RWPE1 (cell line): Measurements from ENCODE around the gene PRR18.

Source experiments
- CTCF ChIA-PET: fragments of 350-600 bp; sonication (Branson Sonifier 250); formaldehyde crosslinking; extraction: SDS; loops from one replicate; lab custom pipeline; 2021; lab: Yijun Ruan, JAX
- POLR2A ChIA-PET: fragments of 400-600 bp; formaldehyde crosslinking; extraction: SDS; loops from one replicate; lab custom pipeline; 2020; ENCODE audit warnings: antibody characterized with exemption; ENCODE audit not compliant: low non-redundant PET; lab: Yijun Ruan, JAX
- DNase-seq: peaks from one replicate; pipeline ENCODE4 v3.0.0; 2012; ENCODE audit warnings: low spot score
- H3K27ac ChIP-seq: fragments of 450-650 bp; 2 replicates; pipeline ENCODE4 v1.5.1; 2017
- TF ChIP-seq, protein P1 (sequence below): fragments of 450-650 bp; conservative IDR thresholded peaks from 2 replicates; pipeline ENCODE4 v1.5.1; 2017; ENCODE audit warnings: low read depth, mild to moderate bottlenecking

PRR18 gene

DNA sequence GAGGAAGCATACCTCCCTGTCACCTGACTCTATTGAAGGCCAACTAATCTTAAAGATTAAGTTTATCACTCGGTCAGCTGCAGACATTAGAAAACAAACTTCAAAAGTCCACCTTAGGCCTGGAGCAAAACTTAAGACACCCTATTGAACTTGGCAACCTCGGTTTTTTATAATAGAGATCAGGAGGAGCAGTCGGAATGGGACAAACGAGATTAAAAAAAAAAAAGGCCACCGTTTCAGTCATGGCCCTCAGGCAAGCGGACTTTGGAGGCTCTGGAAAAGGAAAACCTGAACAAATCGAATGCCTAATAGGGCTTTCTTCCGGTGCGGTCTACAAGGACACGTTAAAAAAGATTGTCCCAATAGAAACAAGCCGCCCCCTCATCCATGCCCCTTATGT, 7.2 kb upstream of the PRR18 start:
- ChIA-PET POLR2A (no interaction called here), CTCF (no interaction called here)
- H3K27ac ChIP-seq: no peak overlapping the region
- TF ChIP-seq, protein P1, sequence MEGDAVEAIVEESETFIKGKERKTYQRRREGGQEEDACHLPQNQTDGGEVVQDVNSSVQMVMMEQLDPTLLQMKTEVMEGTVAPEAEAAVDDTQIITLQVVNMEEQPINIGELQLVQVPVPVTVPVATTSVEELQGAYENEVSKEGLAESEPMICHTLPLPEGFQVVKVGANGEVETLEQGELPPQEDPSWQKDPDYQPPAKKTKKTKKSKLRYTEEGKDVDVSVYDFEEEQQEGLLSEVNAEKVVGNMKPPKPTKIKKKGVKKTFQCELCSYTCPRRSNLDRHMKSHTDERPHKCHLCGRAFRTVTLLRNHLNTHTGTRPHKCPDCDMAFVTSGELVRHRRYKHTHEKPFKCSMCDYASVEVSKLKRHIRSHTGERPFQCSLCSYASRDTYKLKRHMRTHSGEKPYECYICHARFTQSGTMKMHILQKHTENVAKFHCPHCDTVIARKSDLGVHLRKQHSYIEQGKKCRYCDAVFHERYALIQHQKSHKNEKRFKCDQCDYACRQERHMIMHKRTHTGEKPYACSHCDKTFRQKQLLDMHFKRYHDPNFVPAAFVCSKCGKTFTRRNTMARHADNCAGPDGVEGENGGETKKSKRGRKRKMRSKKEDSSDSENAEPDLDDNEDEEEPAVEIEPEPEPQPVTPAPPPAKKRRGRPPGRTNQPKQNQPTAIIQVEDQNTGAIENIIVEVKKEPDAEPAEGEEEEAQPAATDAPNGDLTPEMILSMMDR: no peak
- no peak for DNase-seq

DNA sequence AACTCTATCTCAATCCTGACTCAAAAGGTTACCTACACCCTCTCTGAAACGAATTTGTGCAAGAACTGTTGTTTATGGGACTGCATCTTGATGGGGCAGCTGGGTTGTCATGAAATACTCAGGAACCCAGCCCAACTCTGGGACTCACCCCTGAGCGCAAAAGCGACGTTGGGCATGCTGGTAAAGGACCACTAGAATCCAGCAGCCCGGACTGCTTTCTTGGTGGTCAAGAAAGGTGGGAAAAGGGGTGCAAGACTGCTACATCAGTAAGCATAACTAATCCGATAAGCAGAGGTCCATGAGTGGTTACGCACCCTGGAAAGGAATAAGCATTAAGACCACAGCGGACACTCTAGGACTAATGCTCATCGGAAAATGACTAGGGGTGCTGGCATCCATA, 6.3 kb upstream of the PRR18 start:
- TF ChIP-seq, protein P1: no peak
- POLR2A ChIA-PET: no interaction called here
- H3K27ac ChIP-seq: no peak overlapping the region
- CTCF ChIA-PET: interaction anchor here (0.5 to 2.1 kb wide), 5 partner anchors 12 to 86 kb away, joined by 3 to 14 read pairs (median 7); no protein-coding TSS in a partner anchor
- DNase-seq: no peak

DNA sequence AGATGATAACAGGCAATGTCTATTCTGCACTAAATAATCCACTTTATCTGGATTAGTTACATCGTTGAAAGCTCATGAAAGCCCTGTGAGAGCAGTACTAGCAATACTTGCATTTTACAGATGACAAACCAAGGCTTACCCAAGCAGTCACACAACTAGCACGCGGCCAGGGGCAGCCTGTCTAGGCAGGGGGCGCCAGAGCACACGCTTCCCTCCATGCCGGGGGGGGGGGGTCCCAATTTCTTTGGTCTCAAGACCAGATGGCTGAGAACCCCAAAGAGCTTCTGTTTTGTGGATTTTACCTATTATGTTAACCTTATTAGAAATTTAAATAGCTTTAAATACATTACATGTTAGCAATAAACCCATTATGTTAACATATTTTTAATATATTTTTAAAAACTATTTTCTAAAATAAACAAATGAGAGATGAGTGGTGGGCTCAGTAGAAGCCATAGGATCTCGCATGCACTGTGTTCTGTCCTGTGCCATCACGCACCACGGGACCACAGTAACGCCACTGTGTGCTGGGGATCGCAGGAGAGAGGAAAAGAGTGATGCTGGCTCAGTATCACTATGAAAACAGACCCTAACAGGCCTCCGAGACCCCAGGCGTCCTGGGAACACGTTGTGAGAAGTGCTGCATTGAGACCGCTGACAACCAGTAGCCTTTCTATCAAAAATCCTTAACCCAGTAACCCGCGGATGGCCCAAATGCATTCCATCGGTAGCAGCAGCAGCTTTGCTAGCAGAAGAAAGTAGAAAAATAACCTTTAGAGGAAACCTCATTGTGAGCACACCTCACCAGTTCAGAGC, 5.3 kb upstream of the PRR18 start:
- H3K27ac ChIP-seq: no peak overlapping the region
- ChIA-PET POLR2A (no interaction called here), CTCF (interaction anchor here (0.5 to 2.1 kb wide), 15 partner anchors 11 to 1287 kb away, joined by 3 to 14 read pairs (median 4); no protein-coding TSS in a partner anchor)
- DNase-seq: peak; percentile 64
- TF ChIP-seq, protein P1: peak; percentile 74

DNA sequence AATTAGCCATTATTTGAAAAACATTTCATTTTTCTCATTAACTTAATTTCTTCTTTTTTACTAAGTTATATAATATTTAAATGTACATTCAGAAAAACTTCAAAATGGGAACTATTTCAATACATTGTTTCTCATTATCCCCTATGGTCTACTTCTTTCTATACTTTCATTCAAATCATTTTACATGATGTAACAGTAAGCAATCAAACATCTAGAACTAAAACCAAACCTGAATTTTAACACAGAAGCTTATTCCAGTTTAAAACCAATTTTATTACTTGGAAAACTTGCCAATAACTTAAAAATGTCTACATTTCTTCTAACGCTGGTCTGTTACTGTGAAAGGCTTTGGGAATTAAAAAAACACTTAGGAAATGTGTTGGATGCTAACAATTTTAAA, 4.6 kb upstream of the PRR18 start:
- POLR2A ChIA-PET: no interaction called here

DNA sequence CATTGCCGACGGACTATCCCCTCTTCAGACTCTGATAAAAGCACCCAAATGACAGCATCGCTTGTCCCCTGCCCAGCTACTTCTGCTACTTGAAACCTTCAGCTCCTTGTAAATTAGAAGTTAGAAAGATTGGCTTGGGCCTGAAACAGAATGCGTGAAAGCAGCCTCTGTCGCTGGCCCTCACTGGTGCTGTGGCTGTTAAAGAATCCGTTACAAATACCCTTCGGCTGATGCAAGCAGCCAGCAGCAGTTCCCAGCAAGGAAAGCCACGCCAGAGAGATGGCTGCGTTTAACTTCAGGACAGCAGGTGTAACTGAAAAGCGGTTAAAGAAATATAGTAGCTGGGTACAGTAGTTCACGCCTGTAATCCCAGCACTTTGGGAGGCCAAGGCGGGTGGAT, 2.4 kb upstream of the PRR18 start:
- TF ChIP-seq, protein P1: no peak
- ChIA-PET CTCF (interaction anchor here (0.7 kb wide), 1 partner anchor 67 kb away, joined by 3 read pairs; no protein-coding TSS in a partner anchor), POLR2A (no interaction called here)
- H3K27ac ChIP-seq: no peak overlapping the region
- no peak for DNase-seq

More for the DNA sequence above, 4.6 kb upstream of the PRR18 start:
- TF ChIP-seq, protein P1: no peak
- DNase-seq: no peak
- H3K27ac ChIP-seq: no peak overlapping the region
- CTCF ChIA-PET: interaction anchor here (0.6 to 2.1 kb wide), 9 partner anchors 11 to 748 kb away, joined by 3 to 14 read pairs (median 4); no protein-coding TSS in a partner anchor

DNA sequence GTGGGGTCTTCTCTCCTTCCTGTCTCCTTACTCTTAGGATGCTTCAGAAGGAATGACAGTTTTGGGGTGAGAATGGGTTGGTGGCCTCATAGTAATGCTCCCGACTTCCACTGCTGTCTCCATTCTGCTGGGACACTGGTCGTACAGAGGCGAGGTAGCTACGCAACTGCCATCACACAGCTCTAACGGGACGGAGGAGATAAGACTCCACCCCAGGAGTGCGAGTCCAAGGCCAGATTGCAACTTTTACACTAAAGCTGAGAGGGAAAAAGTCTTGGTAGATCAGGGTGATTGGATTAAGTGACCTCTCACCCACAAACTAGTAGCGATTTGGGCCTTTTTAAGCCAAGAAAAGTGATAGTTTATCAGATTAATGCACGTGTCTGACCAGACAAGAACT, 1.8 kb upstream of the PRR18 start:
- no peak for DNase-seq
- no peak overlapping the region for H3K27ac ChIP-seq
- POLR2A ChIA-PET: no interaction called here
- TF ChIP-seq, protein P1: no peak
- CTCF ChIA-PET: no interaction called here
